ENCODE results near the gene EBF3. TPM values are rescaled to one million over a fixed set of nuclear protein-coding genes. Genes with fewer than 3 reads are reported as not detected.

EBF3 gene
- total and polyA plus RNA-seq, 2 experiments from 2014 or later, result 0.27 to 0.49 TPM

GRCh38 chr10:129908406-129908805 lies 55.7 kb downstream of the EBF3 start (continued):
- TF ChIP-seq, protein P1, sequence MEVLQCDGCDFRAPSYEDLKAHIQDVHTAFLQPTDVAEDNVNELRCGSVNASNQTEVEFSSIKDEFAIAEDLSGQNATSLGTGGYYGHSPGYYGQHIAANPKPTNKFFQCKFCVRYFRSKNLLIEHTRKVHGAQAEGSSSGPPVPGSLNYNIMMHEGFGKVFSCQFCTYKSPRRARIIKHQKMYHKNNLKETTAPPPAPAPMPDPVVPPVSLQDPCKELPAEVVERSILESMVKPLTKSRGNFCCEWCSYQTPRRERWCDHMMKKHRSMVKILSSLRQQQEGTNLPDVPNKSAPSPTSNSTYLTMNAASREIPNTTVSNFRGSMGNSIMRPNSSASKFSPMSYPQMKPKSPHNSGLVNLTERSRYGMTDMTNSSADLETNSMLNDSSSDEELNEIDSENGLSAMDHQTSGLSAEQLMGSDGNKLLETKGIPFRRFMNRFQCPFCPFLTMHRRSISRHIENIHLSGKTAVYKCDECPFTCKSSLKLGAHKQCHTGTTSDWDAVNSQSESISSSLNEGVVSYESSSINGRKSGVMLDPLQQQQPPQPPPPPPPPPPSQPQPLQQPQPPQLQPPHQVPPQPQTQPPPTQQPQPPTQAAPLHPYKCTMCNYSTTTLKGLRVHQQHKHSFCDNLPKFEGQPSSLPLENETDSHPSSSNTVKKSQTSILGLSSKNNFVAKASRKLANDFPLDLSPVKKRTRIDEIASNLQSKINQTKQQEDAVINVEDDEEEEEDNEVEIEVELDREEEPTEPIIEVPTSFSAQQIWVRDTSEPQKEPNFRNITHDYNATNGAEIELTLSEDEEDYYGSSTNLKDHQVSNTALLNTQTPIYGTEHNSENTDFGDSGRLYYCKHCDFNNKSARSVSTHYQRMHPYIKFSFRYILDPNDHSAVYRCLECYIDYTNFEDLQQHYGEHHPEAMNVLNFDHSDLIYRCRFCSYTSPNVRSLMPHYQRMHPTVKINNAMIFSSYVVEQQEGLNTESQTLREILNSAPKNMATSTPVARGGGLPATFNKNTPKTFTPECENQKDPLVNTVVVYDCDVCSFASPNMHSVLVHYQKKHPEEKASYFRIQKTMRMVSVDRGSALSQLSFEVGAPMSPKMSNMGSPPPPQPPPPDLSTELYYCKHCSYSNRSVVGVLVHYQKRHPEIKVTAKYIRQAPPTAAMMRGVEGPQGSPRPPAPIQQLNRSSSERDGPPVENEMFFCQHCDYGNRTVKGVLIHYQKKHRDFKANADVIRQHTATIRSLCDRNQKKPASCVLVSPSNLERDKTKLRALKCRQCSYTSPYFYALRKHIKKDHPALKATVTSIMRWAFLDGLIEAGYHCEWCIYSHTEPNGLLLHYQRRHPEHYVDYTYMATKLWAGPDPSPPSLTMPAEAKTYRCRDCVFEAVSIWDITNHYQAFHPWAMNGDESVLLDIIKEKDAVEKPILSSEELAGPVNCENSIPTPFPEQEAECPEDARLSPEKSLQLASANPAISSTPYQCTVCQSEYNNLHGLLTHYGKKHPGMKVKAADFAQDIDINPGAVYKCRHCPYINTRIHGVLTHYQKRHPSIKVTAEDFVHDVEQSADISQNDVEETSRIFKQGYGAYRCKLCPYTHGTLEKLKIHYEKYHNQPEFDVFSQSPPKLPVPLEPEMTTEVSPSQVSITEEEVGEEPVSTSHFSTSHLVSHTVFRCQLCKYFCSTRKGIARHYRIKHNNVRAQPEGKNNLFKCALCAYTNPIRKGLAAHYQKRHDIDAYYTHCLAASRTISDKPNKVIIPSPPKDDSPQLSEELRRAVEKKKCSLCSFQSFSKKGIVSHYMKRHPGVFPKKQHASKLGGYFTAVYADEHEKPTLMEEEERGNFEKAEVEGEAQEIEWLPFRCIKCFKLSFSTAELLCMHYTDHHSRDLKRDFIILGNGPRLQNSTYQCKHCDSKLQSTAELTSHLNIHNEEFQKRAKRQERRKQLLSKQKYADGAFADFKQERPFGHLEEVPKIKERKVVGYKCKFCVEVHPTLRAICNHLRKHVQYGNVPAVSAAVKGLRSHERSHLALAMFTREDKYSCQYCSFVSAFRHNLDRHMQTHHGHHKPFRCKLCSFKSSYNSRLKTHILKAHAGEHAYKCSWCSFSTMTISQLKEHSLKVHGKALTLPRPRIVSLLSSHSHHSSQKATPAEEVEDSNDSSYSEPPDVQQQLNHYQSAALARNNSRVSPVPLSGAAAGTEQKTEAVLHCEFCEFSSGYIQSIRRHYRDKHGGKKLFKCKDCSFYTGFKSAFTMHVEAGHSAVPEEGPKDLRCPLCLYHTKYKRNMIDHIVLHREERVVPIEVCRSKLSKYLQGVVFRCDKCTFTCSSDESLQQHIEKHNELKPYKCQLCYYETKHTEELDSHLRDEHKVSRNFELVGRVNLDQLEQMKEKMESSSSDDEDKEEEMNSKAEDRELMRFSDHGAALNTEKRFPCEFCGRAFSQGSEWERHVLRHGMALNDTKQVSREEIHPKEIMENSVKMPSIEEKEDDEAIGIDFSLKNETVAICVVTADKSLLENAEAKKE (CRISPR knock-in tag; IDR thresholded peaks at IDR 0.05), result no peak
- TF ChIP-seq, protein P2, sequence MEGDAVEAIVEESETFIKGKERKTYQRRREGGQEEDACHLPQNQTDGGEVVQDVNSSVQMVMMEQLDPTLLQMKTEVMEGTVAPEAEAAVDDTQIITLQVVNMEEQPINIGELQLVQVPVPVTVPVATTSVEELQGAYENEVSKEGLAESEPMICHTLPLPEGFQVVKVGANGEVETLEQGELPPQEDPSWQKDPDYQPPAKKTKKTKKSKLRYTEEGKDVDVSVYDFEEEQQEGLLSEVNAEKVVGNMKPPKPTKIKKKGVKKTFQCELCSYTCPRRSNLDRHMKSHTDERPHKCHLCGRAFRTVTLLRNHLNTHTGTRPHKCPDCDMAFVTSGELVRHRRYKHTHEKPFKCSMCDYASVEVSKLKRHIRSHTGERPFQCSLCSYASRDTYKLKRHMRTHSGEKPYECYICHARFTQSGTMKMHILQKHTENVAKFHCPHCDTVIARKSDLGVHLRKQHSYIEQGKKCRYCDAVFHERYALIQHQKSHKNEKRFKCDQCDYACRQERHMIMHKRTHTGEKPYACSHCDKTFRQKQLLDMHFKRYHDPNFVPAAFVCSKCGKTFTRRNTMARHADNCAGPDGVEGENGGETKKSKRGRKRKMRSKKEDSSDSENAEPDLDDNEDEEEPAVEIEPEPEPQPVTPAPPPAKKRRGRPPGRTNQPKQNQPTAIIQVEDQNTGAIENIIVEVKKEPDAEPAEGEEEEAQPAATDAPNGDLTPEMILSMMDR (conservative IDR thresholded peaks at IDR 0.05; ENCODE audit: low read depth in 2 of 2), result no peak
- TF ChIP-seq ZNF114 (CRISPR knock-in tag; IDR thresholded peaks at IDR 0.05), result no peak

DNA sequence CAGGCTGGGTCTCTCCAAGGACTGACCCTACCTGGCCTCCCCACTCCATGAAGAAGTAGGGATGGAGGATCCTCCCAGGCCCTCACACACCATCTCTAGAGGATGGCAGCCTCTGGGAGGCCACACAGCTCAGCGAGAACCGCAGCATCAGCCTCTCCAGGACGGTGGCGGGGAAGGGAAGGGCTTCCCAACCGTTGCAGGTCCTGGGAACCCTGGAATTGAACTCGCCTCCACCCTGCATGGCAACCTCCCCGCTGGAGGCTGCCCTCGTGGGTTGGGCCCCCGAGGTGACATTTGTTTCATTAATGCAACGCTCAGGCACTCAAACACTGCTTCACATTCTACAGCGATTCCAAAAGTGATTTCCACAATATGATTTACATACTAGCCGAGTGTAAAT lies 58.5 kb downstream of the EBF3 start:
- H2AFZ ChIP-seq, result no peak overlapping the region
- no peaks in the 10 kb centered on the region for H3K9me3 Mint-ChIP-seq
- peaks cover 16% of the 10 kb centered on the region for H3K9me2 ChIP-seq (ENCODE audit: insufficient read depth)
- H3K27ac Mint-ChIP-seq, result no peak overlapping the region
- no peak for ATAC-seq
- no peak overlapping the region for H3K4me2 ChIP-seq
- H3K4me3 ChIP-seq, result no peak overlapping the region
- H3K4me1 Mint-ChIP-seq, result peaks cover 19% of the 10 kb centered on the region
- DNase-seq (ENCODE audit: low spot score), result no peak
- H3K27me3 ChIP-seq (ENCODE audit: insufficient read depth), result 0 out of 2 replicates have a peak, but pooled peaks cover 6% of the 10 kb centered on the region
- peaks cover 5% of the 10 kb centered on the region for H3K27me3 Mint-ChIP-seq (ENCODE audit: insufficient read depth, low read depth, poor library complexity)
- H3K4me1 ChIP-seq (ENCODE audit: insufficient read depth), result peaks cover 15% of the 10 kb centered on the region
- no peaks in the 10 kb centered on the region for H4K20me1 ChIP-seq (replicated peaks; ENCODE audit: insufficient read depth)
- no peak overlapping the region for H3K27ac ChIP-seq (ENCODE audit: low read depth)
- H3K79me2 ChIP-seq (replicated peaks; ENCODE audit: insufficient read depth), result no peaks in the 10 kb centered on the region
- H3K36me3 Mint-ChIP-seq (ENCODE audit: low read depth), result no peaks in the 10 kb centered on the region
- no peaks in the 10 kb centered on the region for H3F3A ChIP-seq (replicated peaks; ENCODE audit: low read depth)
- no peak overlapping the region for H3K4me3 Mint-ChIP-seq
- H3K36me3 ChIP-seq (ENCODE audit: insufficient read depth), result no peaks in the 10 kb centered on the region
- TF ChIP-seq ETS1 (IDR thresholded peaks at IDR 0.05) (no peak), EZH2 (IDR thresholded peaks at IDR 0.05; ENCODE audit: low read depth, unreplicated experiment) (no peak), EZH2phosphoT487 (IDR thresholded peaks at IDR 0.05; ENCODE audit: unreplicated experiment) (no peak), POLR2AphosphoS5 (IDR thresholded peaks at IDR 0.05; ENCODE audit: low read depth) (no peak), ZNF114 (CRISPR knock-in tag; IDR thresholded peaks at IDR 0.05) (no peak), ZNF331 (CRISPR knock-in tag; IDR thresholded peaks at IDR 0.05; ENCODE audit: low read depth) (no peak), REST (IDR thresholded peaks at IDR 0.05; ENCODE audit: unreplicated experiment) (no peak), CREB1 (CRISPR knock-in tag; IDR thresholded peaks at IDR 0.05; ENCODE audit: low read depth) (no peak)
- TF ChIP-seq, protein P2 (conservative IDR thresholded peaks at IDR 0.05; ENCODE audit: low read depth in 2 of 2), result no peak
